ENCODE results near the gene IZUMO3. TPM values are rescaled to one million over a fixed set of nuclear protein-coding genes. Genes with fewer than 3 reads are reported as not detected.
A peak's percentile ranks its signal among the peaks of the same experiment; 100 is the strongest.

Gene IZUMO3
- total RNA-seq, 1 experiment from 2014 or later, result not detected

DNA sequence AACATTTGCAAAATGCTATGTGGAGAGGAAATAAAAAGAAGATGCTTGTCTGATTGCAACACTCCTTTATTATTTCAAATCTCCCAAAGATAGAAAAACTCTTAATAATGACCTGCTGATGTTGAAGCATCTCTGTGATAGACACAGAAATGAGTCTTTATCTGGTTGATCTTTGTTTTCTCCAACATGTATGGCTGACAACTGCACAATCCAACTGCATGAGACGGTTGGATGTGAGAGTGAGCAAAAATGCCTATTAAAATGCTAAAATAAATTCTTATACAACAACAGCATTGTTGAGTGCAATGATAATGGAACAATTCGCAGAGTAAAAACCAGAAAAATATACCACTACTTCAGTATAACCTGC lies 7.5 kb upstream of the IZUMO3 start:
- CTCF ChIA-PET, result no interaction called here
- peaks cover 22% of the 10 kb centered on the region for H3K27me3 Mint-ChIP-seq (ENCODE audit: insufficient read depth, unreplicated experiment)
- H3K4me3 Mint-ChIP-seq (ENCODE audit: unreplicated experiment), result no peak overlapping the region
- intact Hi-C loops (cut with micrococcal nuclease), result no loop called here
- no peaks in the 10 kb centered on the region for H3K36me3 Mint-ChIP-seq (ENCODE audit: insufficient read depth, unreplicated experiment)
- no peaks in the 10 kb centered on the region for H3K4me1 Mint-ChIP-seq (ENCODE audit: insufficient read depth, unreplicated experiment)
- H3K9me3 Mint-ChIP-seq (ENCODE audit: unreplicated experiment), result peaks cover 7% of the 10 kb centered on the region
- TF ChIP-seq, protein P1, sequence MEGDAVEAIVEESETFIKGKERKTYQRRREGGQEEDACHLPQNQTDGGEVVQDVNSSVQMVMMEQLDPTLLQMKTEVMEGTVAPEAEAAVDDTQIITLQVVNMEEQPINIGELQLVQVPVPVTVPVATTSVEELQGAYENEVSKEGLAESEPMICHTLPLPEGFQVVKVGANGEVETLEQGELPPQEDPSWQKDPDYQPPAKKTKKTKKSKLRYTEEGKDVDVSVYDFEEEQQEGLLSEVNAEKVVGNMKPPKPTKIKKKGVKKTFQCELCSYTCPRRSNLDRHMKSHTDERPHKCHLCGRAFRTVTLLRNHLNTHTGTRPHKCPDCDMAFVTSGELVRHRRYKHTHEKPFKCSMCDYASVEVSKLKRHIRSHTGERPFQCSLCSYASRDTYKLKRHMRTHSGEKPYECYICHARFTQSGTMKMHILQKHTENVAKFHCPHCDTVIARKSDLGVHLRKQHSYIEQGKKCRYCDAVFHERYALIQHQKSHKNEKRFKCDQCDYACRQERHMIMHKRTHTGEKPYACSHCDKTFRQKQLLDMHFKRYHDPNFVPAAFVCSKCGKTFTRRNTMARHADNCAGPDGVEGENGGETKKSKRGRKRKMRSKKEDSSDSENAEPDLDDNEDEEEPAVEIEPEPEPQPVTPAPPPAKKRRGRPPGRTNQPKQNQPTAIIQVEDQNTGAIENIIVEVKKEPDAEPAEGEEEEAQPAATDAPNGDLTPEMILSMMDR (IDR thresholded peaks at IDR 0.05; ENCODE audit: unreplicated experiment), result no peak
- DNase-seq (ENCODE audit: unreplicated experiment), result no peak
- BruUV-seq (replicated peaks), result no TSS peak
- H3K27ac Mint-ChIP-seq (ENCODE audit: low read depth, unreplicated experiment), result no peak overlapping the region
- POLR2A ChIA-PET, result no interaction called here

DNA sequence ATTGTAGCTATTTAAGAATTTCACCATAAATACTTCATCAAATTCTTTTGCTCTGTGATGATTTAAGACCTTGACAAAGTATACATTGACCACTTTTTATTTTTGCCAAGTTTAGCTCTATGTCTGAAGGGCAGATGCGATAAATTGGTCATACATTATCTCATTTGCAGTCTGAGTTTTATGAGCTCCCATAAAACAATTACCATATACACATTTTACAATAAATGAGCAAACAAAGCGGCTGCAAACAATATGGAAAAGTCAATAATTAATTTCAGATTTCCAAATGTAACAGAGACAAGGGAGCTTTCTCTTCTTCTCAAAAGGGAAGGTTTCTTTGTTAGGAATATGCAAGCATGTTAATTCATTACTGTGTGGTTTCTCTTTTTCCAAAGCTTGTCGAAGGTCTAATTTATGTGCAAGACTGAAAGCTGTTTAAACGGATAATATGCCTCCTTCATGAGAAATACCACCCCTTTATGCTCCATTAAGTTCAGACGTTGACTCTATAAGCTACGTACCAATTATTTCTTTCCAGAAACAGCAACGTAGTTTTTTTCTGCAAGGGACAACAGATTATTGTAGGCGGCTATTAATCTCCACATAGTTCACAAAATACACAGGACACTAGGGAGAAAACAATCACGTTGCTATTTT lies 7.0 kb upstream of the IZUMO3 start:
- Mint-ChIP-seq H3K36me3 (ENCODE audit: insufficient read depth, unreplicated experiment) (no peaks in the 10 kb centered on the region), H3K4me1 (ENCODE audit: insufficient read depth, unreplicated experiment) (no peaks in the 10 kb centered on the region), H3K9me3 (ENCODE audit: unreplicated experiment) (peaks cover 7% of the 10 kb centered on the region), H3K4me3 (ENCODE audit: unreplicated experiment) (no peak overlapping the region), H3K27me3 (ENCODE audit: insufficient read depth, unreplicated experiment) (peaks cover 22% of the 10 kb centered on the region), H3K27ac (ENCODE audit: low read depth, unreplicated experiment) (no peak overlapping the region)
- no peak for DNase-seq (ENCODE audit: unreplicated experiment)
- intact Hi-C loops (cut with micrococcal nuclease), result no loop called here
- TF ChIP-seq, protein P1 (IDR thresholded peaks at IDR 0.05; ENCODE audit: unreplicated experiment), result no peak
- ChIA-PET CTCF (no interaction called here), POLR2A (no interaction called here)
- no TSS peak for BruUV-seq (replicated peaks)

DNA sequence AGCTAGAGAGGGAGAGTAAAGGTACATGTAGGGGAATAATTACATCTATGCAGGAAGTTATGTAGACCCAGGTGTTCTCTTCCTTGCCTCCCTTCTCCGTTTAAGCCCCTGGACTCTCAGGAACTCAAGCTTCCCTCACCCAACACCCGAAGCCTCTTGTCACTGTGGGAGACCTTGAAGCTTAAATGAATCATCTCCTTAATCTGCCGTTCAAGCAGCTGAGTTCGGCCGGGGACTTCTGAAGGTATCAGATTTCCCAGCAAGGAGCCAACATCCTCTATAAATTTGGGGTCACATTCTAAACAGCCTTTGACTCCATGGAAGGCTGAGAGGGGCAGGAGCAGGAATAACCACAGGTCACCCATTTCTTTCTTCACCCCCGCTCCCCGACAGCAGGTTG lies 412 bp downstream of the IZUMO3 start:
- intact Hi-C loops (cut with micrococcal nuclease), result no loop called here
- CTCF ChIA-PET, result interaction anchor here (0.7 kb wide), 1 partner anchor 117 kb away, joined by 3 read pairs; no protein-coding TSS in a partner anchor
- no peak overlapping the region for H3K4me3 Mint-ChIP-seq (ENCODE audit: unreplicated experiment)
- TF ChIP-seq, protein P1 (IDR thresholded peaks at IDR 0.05; ENCODE audit: unreplicated experiment), result no peak
- POLR2A ChIA-PET, result interaction anchor here (0.7 kb wide), 1 partner anchor 108 kb away, joined by 4 read pairs; no protein-coding TSS in a partner anchor
- BruUV-seq (replicated peaks), result no TSS peak
- H3K27me3 Mint-ChIP-seq (ENCODE audit: insufficient read depth, unreplicated experiment), result peaks cover 15% of the 10 kb centered on the region
- H3K36me3 Mint-ChIP-seq (ENCODE audit: insufficient read depth, unreplicated experiment), result no peaks in the 10 kb centered on the region
- H3K9me3 Mint-ChIP-seq (ENCODE audit: unreplicated experiment), result no peaks in the 10 kb centered on the region
- H3K4me1 Mint-ChIP-seq (ENCODE audit: insufficient read depth, unreplicated experiment), result no peaks in the 10 kb centered on the region
- peak; percentile 1 for DNase-seq (ENCODE audit: unreplicated experiment)
- no peak overlapping the region for H3K27ac Mint-ChIP-seq (ENCODE audit: low read depth, unreplicated experiment)

DNA sequence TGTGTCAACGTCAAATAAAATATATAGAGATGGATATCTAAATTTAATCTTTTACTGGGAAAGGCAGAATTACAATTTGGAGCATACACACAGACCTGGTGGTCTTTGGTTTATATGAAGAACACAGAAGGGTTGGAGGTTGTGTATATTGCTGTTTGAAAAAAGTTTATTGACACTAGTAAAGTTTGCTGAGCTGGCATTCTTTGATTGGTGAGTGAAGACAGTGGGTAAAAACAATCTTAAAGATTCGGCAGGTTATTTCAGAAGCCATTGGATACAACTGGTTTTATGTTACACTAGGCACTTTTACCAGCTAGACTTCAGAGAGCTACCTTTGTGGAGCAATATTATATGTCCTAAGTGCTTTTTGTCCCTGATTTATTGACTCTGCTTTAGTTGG lies 27.2 kb downstream of the IZUMO3 start:
- intact Hi-C loops (cut with micrococcal nuclease), result no loop called here
- POLR2A ChIA-PET, result no interaction called here
- TF ChIP-seq, protein P1 (IDR thresholded peaks at IDR 0.05; ENCODE audit: unreplicated experiment), result no peak
- H3K27ac Mint-ChIP-seq (ENCODE audit: low read depth, unreplicated experiment), result no peak overlapping the region
- no peaks in the 10 kb centered on the region for H3K4me1 Mint-ChIP-seq (ENCODE audit: insufficient read depth, unreplicated experiment)
- no peaks in the 10 kb centered on the region for H3K9me3 Mint-ChIP-seq (ENCODE audit: unreplicated experiment)
- H3K27me3 Mint-ChIP-seq (ENCODE audit: insufficient read depth, unreplicated experiment), result peaks cover 30% of the 10 kb centered on the region
- no TSS peak for BruUV-seq (replicated peaks)
- no peak for DNase-seq (ENCODE audit: unreplicated experiment)
- no peaks in the 10 kb centered on the region for H3K36me3 Mint-ChIP-seq (ENCODE audit: insufficient read depth, unreplicated experiment)
- H3K4me3 Mint-ChIP-seq (ENCODE audit: unreplicated experiment), result no peak overlapping the region
- CTCF ChIA-PET, result no interaction called here
